Liver (tissue), 3 donors: ENCODE measurements around the gene ZNF292.

Experiments used
- EGR1 ChIP-seq, 2 donors: IDR thresholded peaks; 2 replicates each; pipeline ENCODE4 v1.6.1; 2016 to 2018; ENCODE audit warnings: antibody characterized with exemption in 2 of 2, low read depth in 2 of 2
- FOXA1 ChIP-seq: IDR thresholded peaks from 2 replicates; pipeline ENCODE4 v1.6.1; 2016; ENCODE audit warnings: antibody characterized with exemption
- GABPA ChIP-seq, 2 donors: IDR thresholded peaks in 1 of 2; conservative IDR thresholded peaks in 1 of 2; 2 replicates each; pipeline ENCODE4 v1.6.1; 2016; ENCODE audit warnings: antibody characterized with exemption in 2 of 2, mild to moderate bottlenecking in 1 of 2, moderate library complexity in 1 of 2
- HNF4A ChIP-seq, 2 donors: conservative IDR thresholded peaks; 2 replicates each; pipeline ENCODE4 v1.6.1; 2016; ENCODE audit warnings: antibody characterized with exemption in 2 of 2, mild to moderate bottlenecking in 2 of 2
- NR2F2 ChIP-seq: IDR thresholded peaks from 2 replicates; pipeline ENCODE4 v1.6.1; 2016; ENCODE audit warnings: antibody characterized with exemption
- RAD21 ChIP-seq, 2 donors: IDR thresholded peaks; 2 replicates each; pipeline ENCODE4 v1.6.1; 2016; ENCODE audit warnings: antibody characterized with exemption in 2 of 2, mild to moderate bottlenecking in 2 of 2
- TAF1 ChIP-seq: conservative IDR thresholded peaks from 2 replicates; pipeline ENCODE4 v1.6.1; 2016; ENCODE audit warnings: antibody characterized with exemption, mild to moderate bottlenecking
- YY1 ChIP-seq: IDR thresholded peaks from 2 replicates; pipeline ENCODE4 v1.6.1; 2016; ENCODE audit warnings: antibody characterized with exemption, mild to moderate bottlenecking
- TF ChIP-seq, protein P1 (sequence below): IDR thresholded peaks from 2 replicates; pipeline ENCODE4 v1.6.1; 2016; ENCODE audit warnings: antibody characterized with exemption
- TF ChIP-seq, protein P2 (sequence below): fragments of 150-350 bp; IDR thresholded peaks from 2 replicates; pipeline ENCODE4 v1.5.1; 2017; ENCODE audit warnings: improper control_type of control experiment, low read depth, low read length; ENCODE audit not compliant: missing input control
- TF ChIP-seq, protein P3 (sequence below): IDR thresholded peaks from 2 replicates; pipeline ENCODE4 v1.6.1; 2016; ENCODE audit warnings: antibody characterized with exemption, mild to moderate bottlenecking
- TF ChIP-seq, protein P4 (sequence below): IDR thresholded peaks from 2 replicates; pipeline ENCODE4 v1.6.1; 2016; ENCODE audit warnings: antibody characterized with exemption
- TF ChIP-seq, protein P5 (sequence below): IDR thresholded peaks from 2 replicates; pipeline ENCODE4 v1.6.1; 2016; ENCODE audit warnings: antibody characterized with exemption
- donor health status: healthy.
- donor health status: healthy.

DNA sequence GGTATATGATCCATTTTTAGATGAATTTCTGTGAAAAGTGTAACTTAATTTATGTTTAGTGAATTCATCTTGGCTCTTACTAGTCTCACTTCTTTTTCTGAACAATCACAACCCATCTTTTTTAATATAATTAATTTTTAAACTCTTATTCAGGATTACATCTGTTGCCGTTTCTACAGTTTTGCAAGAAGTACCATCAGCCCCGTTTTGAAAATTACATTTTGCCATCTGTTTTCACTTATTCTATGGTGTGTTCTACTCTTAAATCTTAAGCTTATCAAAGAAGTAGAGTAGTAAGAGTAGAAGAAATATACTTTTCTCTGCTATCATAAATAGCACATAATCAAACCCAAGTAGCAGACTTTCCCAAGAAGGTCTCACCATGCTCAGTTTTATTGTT, 70.1 kb downstream of the ZNF292 start:
- TF ChIP-seq, protein P1, sequence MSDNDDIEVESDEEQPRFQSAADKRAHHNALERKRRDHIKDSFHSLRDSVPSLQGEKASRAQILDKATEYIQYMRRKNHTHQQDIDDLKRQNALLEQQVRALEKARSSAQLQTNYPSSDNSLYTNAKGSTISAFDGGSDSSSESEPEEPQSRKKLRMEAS, result no peak
- TF ChIP-seq, protein P2, sequence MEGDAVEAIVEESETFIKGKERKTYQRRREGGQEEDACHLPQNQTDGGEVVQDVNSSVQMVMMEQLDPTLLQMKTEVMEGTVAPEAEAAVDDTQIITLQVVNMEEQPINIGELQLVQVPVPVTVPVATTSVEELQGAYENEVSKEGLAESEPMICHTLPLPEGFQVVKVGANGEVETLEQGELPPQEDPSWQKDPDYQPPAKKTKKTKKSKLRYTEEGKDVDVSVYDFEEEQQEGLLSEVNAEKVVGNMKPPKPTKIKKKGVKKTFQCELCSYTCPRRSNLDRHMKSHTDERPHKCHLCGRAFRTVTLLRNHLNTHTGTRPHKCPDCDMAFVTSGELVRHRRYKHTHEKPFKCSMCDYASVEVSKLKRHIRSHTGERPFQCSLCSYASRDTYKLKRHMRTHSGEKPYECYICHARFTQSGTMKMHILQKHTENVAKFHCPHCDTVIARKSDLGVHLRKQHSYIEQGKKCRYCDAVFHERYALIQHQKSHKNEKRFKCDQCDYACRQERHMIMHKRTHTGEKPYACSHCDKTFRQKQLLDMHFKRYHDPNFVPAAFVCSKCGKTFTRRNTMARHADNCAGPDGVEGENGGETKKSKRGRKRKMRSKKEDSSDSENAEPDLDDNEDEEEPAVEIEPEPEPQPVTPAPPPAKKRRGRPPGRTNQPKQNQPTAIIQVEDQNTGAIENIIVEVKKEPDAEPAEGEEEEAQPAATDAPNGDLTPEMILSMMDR, result no peak
- TF ChIP-seq TAF1 (no peak), YY1 (no peak), GABPA (IDR thresholded peaks at IDR 0.05 in 1 of 2, conservative IDR thresholded peaks at IDR 0.05 in 1 of 2) (no peak), EGR1 (IDR thresholded peaks at IDR 0.05; ENCODE audit: low read depth in 2 of 2) (no peak), RAD21 (IDR thresholded peaks at IDR 0.05) (no peak), FOXA1 (no peak), NR2F2 (no peak), HNF4A (conservative IDR thresholded peaks at IDR 0.05) (no peak)
- TF ChIP-seq, protein P3, sequence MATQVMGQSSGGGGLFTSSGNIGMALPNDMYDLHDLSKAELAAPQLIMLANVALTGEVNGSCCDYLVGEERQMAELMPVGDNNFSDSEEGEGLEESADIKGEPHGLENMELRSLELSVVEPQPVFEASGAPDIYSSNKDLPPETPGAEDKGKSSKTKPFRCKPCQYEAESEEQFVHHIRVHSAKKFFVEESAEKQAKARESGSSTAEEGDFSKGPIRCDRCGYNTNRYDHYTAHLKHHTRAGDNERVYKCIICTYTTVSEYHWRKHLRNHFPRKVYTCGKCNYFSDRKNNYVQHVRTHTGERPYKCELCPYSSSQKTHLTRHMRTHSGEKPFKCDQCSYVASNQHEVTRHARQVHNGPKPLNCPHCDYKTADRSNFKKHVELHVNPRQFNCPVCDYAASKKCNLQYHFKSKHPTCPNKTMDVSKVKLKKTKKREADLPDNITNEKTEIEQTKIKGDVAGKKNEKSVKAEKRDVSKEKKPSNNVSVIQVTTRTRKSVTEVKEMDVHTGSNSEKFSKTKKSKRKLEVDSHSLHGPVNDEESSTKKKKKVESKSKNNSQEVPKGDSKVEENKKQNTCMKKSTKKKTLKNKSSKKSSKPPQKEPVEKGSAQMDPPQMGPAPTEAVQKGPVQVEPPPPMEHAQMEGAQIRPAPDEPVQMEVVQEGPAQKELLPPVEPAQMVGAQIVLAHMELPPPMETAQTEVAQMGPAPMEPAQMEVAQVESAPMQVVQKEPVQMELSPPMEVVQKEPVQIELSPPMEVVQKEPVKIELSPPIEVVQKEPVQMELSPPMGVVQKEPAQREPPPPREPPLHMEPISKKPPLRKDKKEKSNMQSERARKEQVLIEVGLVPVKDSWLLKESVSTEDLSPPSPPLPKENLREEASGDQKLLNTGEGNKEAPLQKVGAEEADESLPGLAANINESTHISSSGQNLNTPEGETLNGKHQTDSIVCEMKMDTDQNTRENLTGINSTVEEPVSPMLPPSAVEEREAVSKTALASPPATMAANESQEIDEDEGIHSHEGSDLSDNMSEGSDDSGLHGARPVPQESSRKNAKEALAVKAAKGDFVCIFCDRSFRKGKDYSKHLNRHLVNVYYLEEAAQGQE, result no peak
- TF ChIP-seq, protein P4, sequence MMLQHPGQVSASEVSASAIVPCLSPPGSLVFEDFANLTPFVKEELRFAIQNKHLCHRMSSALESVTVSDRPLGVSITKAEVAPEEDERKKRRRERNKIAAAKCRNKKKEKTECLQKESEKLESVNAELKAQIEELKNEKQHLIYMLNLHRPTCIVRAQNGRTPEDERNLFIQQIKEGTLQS, result no peak
- TF ChIP-seq, protein P5, sequence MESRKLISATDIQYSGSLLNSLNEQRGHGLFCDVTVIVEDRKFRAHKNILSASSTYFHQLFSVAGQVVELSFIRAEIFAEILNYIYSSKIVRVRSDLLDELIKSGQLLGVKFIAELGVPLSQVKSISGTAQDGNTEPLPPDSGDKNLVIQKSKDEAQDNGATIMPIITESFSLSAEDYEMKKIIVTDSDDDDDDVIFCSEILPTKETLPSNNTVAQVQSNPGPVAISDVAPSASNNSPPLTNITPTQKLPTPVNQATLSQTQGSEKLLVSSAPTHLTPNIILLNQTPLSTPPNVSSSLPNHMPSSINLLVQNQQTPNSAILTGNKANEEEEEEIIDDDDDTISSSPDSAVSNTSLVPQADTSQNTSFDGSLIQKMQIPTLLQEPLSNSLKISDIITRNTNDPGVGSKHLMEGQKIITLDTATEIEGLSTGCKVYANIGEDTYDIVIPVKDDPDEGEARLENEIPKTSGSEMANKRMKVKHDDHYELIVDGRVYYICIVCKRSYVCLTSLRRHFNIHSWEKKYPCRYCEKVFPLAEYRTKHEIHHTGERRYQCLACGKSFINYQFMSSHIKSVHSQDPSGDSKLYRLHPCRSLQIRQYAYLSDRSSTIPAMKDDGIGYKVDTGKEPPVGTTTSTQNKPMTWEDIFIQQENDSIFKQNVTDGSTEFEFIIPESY, result no peak
